ENCODE data around the gene OR4C45.
"Not testable (repeated sequence)": the region's sequence is repeated elsewhere in the genome, so short reads cannot be mapped to it uniquely, and the experiment has no call there.

The OR4C45 gene

DNA sequence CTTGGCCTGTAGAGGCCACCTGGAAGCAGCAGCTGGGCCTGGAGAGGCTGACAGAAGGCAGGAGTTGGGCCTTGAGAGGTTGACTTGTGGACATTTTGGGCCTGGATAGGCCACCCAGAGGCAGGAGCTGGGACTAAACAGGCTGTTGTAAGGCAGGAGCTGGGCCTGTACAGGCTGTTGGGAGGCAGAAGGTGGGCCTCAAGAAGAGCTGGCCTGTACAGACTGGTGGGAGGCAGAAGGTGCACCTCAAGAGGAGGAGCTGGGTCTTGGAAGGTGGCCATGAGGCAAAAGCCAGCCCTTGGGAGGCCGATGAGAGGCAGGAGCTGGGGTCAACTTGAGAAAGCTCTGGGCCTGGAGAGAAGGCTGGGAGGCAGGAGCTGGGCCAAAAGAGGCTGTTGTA, 45.3 kb downstream of the OR4C45 start:
- no peak for DNase-seq (ENCODE audit: low read depth)
- no peak overlapping the region for H3K4me3 ChIP-seq (ENCODE audit: control insufficient read depth, low read depth, low read length)
- TF ChIP-seq, protein P1, sequence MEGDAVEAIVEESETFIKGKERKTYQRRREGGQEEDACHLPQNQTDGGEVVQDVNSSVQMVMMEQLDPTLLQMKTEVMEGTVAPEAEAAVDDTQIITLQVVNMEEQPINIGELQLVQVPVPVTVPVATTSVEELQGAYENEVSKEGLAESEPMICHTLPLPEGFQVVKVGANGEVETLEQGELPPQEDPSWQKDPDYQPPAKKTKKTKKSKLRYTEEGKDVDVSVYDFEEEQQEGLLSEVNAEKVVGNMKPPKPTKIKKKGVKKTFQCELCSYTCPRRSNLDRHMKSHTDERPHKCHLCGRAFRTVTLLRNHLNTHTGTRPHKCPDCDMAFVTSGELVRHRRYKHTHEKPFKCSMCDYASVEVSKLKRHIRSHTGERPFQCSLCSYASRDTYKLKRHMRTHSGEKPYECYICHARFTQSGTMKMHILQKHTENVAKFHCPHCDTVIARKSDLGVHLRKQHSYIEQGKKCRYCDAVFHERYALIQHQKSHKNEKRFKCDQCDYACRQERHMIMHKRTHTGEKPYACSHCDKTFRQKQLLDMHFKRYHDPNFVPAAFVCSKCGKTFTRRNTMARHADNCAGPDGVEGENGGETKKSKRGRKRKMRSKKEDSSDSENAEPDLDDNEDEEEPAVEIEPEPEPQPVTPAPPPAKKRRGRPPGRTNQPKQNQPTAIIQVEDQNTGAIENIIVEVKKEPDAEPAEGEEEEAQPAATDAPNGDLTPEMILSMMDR (conservative IDR thresholded peaks at IDR 0.05; ENCODE audit: control insufficient read depth, insufficient read depth, low read depth, low read length) = no peak

- DNase-seq (ENCODE audit: low read depth) = peak; percentile 71
Measured at GRCh38 chr11:50078946-50079345, 46.3 kb downstream of the OR4C45 start.

DNA sequence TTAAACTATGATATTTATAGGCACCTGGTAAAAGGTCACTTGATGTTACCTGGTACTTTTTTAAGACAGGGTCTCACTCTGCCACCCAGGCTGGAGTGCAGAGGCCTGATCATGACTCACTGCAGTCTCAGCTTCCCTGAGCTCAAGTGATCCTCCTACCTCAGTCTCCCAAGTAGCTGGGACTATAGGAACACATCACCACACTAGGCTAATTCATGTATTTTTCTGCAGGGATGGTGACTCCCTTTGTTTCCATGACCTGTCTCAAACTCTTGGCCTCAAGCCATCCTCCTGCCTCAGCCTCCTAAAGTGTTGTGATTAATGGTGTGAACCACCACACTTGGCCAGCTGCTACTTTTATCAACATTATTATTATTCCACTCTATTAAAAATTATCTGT, 47.6 kb downstream of the OR4C45 start:
- DNase-seq (ENCODE audit: low read depth) = peak; percentile 5
- no peak overlapping the region for H3K4me3 ChIP-seq (ENCODE audit: control insufficient read depth, low read depth, low read length)
- TF ChIP-seq, protein P1 (conservative IDR thresholded peaks at IDR 0.05; ENCODE audit: control insufficient read depth, insufficient read depth, low read depth, low read length) = no peak

More at GRCh38 chr11:50078946-50079345, 46.3 kb downstream of the OR4C45 start:
- not testable (repeated sequence) for H3K4me3 ChIP-seq (ENCODE audit: control insufficient read depth, low read depth, low read length)

All from fibroblast of mammary gland (primary cell).